22Rv1 (cell line): Measurements from ENCODE around the gene ME3.

ENCODE experiments used
- CTCF ChIP-seq: fragments of 450-650 bp; IDR thresholded peaks from 2 replicates; pipeline ENCODE4 v1.5.1; 2017; ENCODE audit warnings: mild to moderate bottlenecking
- ZFX ChIP-seq: fragments of 450-650 bp; IDR thresholded peaks from 2 replicates; pipeline ENCODE4 v1.6.1; 2017; ENCODE audit warnings: antibody characterized with exemption, borderline replicate concordance

DNA sequence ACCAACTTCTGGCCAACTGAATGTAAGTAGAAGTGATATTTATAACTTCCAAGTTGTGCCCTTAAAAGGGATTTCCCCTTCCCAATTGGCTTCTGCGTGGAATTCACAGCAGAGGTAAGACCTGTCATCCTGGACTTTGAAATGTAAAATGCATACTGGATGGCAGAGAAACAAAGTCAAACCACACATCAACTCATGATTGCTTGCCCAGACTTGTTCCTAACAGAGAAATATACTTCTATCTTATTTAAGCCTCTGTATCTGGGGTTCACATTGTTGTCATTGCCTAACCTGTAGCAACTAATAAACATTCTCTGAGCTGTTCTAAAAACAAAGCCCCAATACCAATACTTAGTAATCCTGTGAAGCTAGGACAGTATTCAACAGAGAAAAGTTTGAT, 6.2 kb downstream of the ME3 start:
- TF ChIP-seq ZFX, result no peak
- TF ChIP-seq CTCF, result no peak
